NCI-H748 treated with DMSO at 0.1 percent for 48 hours (cell line): ENCODE measurements around the gene SLC9A9.
A peak's percentile ranks its signal among the peaks of the same experiment; 100 is the strongest.
"Not testable (repeated sequence)": the region's sequence is repeated elsewhere in the genome, so short reads cannot be mapped to it uniquely, and the experiment has no call there.

Source experiments
- DNase-seq: peaks from one replicate; lab custom pipeline; 2025; lab: John Stamatoyannopoulos, UW

SLC9A9 gene

DNA sequence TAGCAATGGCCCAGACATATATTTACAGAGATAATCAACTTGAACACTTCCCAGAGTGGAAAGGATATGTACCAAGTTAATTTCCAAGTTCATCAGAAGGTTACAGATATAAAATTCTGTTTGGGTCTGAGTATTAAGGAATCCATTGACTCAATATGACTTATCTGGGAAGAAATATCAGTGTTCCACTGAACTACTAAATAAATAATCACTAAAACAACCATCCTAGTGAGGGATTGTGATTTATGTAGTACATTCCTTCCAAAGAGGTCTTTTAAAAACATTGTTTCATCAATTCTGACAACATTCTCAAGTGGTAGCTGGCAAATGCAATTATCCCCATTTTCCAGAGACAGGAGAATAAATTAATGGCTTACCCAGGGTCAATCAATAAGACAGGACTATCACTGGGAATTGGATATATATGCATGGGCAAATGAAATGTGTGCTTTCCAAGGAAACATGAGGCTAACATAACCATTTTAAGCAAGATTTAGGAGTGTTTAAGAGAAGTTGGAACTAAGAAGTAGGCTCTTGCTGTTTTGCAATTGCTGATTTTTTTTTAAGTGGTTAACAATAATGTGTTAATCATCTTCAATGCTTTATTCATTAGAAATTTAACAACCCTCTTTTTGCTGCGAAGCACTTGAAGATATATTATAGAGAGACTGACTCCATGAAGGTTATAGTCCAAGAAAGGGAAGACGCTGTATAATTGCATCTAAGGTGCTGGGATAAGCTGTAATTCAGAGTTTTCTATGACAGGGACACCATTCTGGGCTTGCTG, 37.9 kb downstream of the SLC9A9 start:
- DNase-seq: no peak

DNA sequence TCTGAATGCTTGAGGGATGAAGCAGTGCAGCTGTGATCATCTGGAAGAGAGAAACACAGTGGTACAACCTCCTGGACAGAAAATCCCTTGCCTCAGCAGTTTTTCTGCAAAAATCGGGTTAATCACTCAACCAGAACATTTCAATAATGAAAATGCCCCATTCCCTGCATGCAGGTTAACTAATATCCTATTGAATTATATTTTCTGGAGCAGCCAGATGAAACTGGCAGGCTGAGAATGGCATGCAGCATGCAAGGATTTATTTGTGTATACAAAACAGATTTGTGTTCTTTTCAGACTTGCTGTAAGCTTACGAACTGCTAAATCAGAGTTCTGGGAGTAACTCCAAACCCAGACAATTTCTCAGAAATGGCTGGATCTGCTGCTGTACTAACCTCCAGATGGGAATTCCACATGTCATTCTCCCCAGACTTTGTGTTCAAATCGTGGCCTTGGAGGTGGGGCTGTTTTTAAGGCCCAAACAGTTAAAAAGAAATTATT, 39.1 kb downstream of the SLC9A9 start:
- no peak for DNase-seq

DNA sequence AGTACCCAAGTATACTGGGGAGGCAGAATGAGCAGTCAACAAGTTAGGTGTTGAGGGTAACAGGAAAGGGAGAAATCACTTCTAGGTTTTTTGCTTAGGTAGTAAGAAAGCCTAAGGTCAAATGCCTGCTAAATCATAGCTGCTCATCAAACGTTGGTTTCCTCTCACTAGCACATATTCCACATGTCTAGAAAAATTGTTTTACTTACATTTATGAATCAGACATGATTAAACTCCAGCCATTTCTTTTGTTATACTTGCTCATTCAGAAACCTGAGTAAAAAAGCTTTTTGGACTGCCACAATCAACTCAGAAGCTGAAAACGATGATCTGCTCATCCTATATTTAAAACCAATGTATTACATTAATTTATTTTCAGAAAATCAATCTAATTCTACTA, 40.2 kb downstream of the SLC9A9 start:
- DNase-seq: no peak

DNA sequence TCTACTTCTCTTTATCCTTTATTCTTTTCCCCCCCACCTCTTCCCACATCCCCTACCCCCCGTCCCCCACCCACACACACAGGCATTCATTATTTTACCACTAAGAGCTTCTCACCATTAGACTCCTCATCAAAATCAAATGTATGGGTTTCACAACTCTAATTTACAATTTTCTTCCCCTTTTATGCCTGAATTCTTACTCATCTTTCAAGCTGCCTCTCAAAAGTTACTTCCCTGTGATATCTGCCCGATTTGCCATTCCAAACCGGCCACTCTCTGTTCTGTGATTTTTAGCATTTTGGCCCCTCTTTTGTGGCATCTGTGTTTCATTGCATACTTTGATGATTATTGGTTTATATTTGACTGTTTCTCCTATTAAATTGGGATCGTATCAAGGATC, 42.2 kb downstream of the SLC9A9 start:
- no peak for DNase-seq

DNA sequence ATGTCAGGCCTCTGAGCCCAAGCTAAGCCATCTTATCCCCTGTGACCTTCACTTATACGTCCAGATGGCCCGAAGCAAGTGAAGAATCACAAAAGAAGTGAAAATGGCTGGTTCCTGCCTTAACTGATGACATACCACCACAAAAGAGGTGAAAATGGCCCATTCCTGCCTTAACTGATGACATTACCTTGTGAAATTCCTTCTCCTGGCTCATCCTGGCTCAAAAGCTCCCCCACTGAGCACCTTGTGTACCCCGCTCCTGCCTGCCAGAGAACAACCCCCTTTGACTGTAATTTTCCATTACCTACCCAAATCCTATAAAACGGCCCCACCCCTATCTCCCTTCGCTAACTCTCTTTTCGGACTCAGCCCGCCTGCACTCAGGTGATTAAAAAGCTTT, 42.8 kb downstream of the SLC9A9 start:
- not testable (repeated sequence) for DNase-seq

DNA sequence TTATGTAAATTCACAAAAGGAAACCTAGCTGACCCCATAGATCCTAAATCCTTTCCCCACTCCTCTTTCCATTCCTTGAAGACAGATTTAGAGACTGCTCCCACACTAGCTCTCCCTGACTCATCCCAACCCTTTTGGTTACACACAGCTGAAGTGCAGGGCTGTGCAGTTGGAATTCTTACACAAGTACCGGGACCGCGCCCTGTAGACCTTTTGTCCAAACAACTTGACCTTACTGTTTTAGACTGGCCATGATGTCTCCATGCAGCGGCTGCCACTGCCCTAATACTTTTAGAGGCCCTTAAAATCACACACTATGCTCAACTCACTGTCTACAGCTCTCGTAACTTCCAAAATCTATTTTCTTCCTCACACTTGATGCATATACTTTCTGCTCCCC, 47.2 kb downstream of the SLC9A9 start:
- not testable (repeated sequence) for DNase-seq

DNA sequence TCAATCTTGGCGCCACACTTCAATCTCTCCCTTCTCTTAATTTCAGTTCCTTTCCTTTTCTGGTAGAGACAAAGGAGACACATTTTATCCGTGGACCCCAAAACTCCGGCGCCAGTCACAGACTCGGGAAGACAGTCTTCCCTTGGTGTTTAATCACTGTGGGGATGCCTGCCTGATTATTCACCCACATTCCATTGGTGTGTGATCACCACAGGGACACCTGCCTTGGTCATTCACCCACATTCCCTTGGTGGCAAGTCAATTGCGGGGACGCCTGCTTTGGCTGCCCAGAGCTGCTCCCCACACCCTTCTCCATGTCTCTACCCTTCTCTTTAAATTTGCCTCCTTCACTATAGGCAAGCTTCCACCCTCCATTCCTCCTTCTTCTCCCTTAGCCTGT, 50.1 kb downstream of the SLC9A9 start:
- DNase-seq: not testable (repeated sequence)

DNA sequence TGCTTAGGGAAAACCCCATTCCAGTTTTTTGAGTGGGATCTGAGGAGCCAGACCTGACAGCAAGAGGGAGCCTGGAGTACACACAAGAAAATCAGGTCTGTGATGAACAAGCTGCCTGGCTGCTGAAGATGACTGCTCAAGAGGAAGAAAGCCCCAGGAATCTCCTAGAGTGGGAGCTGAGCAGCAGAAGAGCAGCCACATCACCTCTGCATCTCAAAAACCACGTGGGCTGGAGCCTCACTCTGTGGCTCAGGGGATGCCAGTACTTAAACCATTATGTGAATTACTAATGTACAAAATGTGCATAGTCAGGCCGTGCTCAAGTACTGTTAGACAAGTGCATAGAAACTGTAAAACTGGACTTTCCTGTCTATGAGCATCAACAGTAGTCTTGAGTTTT, 52.4 kb downstream of the SLC9A9 start:
- no peak for DNase-seq

DNA sequence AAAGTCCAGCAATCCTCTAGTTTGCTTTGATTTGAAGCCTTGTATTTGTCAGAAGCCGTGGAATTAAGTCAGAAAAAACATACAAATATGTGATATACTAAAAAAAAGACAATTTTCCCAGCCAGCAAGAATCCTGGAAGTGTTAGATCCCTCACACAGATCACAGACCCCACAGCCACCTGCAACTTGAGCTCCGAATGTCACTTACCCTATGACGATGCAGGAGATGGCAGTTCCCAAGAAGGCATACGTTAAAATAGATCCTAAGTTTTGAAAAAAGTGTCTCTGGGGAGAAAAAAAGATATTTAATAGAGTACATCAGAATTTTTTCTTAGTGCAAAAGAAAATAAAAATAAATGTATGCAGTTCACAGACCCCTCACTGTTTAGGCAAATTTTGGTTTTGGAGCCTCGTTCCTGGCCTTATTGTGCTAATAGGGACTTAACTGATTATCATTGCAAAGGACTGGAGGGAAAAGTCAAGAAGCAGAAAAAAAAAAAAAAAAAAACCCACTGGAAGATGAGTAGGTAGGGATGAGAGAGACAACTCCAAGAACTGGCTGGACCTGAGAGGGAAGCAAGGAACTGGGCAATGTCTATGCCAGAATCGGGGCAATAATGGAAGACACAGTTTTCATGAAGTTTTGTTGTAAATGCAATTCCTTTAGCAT, 53.3 kb downstream of the SLC9A9 start:
- no peak for DNase-seq

DNA sequence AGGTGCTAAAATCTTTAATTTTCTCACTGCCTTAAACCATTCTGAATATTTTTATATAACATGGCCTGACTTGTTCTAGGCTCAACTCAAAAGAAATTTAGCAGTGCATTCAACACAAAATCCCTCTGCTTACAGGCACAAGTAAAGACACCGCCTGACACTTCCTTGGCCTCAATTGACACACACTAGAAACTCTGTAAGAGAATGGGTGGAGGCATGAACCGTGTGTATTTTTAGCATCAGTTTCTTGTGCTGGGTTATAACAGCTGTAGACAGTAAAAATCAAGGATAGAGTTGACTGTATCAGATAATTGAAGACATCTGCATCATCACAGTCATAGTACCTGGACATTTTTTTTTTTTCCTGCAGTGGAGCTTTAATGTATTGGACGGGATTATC, 54.3 kb downstream of the SLC9A9 start:
- no peak for DNase-seq

DNA sequence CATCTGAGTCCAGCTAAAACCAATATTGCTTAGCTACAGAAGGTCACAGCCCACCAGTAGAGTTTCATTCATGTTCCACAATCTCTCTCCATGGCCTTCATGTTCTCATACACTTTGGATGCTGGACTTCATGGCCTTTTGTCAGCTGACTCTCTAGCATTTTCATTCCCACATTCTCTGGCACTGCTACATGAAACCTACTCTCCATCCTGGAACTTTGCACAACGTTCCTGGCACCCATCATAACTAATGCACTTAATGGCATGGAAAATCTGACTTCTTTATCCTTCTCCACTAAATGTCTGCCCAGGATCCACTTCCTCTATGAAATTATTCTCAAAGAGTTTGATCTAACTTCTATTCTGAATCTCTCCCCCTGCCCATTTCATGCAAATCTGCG, 56.9 kb downstream of the SLC9A9 start:
- DNase-seq: no peak

DNA sequence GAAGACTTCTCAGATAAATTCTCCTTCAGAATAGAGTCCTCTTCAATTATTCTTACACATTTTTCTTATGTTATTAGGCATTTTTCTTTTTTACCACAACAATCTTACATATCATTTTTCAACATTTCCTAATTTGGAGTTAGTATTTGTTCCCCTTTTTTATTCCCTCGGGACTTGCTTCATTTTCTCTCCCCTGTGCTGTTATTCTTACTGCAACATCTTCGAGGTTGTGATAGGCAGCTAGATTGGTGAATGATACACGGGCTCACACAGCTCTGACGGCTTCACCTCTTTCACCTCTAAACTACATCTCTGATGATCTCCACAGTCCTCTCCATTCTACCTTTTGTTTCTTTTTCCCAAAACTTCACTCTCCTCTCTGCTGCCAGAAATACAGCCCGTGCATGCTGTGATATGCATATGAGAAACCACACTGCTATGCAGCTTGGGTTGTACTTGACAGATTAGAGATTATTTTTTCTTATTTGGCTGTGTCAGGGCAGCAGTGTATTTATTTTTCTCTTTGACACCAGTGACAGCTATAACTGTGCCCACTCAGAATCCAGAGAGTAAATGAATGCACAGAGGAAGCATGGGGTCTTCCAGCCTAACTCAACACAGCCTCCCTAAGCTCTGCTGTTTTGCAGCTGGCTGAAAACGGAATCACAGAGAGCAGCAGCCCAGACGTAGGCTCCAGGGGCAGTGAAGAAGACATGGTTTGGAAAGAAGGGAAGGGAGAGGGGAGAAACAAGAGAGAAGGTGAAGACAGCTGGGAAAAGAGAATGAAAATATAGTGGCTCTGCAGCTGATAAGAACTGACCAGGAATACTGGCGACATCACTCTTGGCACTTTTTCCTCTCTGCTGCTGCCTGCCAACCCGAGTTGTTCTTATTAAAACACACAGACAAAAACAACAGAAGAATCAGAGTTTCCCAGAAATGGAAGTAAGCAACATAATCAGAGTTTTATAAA, 61.8 kb downstream of the SLC9A9 start:
- no peak for DNase-seq

DNA sequence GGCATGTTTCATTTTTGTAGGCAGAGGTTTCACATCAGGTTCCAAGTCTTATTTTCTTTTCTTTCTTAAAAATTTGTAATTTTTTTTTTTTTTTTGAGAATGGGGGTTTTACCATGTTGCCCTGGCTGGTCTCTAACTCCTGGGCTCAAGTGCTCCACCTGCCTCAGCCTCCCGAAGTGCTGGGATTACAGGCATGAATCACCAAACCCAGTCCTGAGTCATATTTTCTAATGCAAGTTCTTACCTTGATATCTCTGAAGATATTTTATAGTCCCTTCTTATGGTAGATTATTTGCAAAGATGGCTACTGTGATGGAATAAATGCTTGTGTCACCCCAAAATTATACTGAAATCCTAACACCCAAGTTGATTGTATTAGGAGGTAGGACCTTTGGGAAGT, 63.8 kb downstream of the SLC9A9 start:
- no peak for DNase-seq

DNA sequence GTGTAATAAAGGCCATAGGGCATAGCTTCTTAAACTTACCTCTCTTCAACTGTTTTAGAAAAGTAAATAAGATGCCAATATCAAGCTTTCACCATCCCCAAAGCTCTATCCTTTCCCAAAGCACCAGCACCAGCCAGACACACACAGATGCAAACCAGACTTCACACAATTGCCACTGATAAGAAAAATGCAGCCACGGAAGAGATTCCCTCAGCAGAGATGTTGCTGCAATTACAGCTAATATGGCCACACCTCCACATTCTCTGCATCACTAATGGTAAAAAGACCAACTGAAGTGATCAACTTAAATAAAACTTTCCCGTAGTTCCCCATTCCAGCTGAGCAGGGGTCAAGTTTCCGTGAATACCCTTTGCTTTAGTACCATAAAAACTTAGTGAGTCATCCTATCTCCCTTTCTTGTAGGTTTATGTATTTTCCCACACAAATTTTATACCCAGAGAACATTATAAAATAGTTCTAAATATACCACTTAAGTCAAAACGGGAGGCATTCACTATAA, 64.4 kb downstream of the SLC9A9 start:
- no peak for DNase-seq

DNA sequence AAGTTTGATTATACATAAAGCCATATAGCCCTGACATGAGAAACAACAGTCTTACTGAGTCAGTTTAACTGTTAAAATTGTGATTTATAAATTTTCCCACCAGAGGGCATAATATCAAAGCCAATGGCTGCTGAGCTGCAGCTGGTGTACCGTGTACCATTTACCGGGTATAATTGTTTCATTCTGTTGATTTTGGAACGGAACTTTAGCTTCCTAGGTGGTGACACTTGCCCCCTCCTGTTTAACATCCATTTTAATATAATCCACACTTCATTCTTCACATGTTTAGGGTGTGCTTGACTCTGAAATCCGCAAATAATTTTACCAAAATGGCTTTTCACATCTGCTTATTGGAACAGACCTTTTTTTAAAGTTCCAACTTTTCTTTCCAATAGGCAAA, 72.8 kb downstream of the SLC9A9 start:
- peak; percentile 35 for DNase-seq

DNA sequence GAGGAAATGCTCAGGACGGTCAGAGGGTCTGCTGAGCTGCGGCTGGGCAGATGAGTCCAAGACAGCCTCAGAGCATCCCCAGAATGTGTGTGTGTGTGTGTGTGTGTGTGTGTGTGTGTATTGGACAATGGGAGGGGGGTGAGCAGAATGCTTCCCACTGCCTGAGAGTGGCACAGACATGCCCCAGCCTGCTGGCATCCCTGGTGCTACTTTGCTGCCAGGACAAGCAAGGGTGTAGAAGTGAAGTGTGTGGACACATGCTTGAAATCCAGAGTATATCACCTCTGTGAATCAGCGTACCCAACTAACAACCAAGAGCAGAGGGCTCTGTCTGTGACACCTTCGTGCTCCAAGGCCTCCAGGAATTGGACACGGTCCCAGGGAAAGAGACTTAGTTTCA, 76.3 kb downstream of the SLC9A9 start:
- no peak for DNase-seq

DNA sequence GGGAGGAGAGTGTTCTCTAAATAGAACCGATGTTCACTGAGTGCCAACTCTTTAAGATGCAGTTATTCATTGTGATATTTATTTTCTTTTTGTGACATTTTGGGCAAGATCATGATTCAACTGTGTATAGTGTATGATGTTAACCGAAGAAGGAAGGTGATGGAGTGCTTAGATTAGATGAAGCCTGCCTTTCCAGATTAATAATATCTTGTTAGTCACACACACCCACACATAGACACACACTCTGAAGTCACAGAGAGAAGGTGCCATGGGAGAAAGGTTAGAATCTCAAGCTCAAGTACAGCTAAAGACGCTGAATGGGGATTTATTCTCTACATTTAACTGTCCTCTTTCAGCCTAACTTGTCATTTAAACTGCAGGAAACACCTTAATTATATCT, 77.0 kb downstream of the SLC9A9 start:
- no peak for DNase-seq

DNA sequence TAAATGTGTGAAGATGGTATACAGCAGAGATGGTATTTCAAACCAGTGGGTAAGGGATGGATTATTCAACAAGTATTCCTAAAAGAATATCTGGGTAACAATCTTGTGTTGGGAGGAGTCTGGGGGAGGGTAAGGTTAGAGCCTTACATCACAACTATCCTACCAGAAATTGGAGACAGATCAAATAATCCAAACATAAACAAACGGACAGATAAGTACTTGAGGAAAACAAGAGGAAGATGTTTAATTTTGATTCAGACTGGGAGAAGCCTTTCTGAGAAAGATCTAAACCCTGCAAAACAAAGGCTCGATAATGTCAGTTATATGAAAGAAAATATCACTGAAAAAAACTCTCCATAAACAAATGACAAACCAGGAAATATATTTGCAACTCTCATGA, 77.9 kb downstream of the SLC9A9 start:
- DNase-seq: no peak

DNA sequence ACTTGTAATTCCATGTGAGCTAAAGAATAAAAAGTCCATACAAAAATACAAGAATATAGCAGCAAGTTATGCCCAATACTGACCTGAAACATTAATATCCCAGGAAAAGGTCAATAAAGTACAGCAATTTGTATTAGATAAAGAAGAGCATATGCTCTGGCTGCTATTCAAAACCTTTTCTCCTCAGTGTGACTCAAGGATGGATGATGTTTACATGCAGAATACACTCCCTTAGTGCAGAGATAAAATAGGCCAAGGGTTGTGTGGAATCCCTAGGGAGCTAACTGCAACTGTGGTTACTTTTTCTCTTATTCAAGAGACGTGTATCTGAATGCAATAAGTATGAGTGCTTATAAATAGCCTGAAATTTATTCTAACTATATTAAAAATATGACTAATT, 78.7 kb downstream of the SLC9A9 start:
- no peak for DNase-seq

DNA sequence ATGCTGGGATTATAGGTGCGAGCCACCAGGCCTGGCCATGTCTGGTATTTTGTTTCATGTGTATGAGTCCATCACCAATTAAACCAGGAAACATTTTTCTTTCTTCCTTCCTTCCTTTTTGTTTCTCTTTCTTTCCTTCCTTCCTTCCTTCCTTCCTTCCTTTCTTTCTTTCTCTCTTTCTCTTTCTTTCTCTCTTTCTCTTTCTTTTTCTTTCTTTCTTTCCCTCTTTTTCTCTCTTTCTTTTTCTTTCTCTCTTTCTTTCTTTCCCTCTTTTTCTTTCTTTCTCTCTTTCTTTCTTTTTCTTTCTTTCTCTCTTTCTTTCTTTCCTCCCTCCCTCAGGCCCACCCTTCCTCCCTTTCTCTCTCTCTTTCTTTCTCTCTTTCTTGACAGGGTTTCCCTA, 83.4 kb downstream of the SLC9A9 start:
- DNase-seq: no peak

DNA sequence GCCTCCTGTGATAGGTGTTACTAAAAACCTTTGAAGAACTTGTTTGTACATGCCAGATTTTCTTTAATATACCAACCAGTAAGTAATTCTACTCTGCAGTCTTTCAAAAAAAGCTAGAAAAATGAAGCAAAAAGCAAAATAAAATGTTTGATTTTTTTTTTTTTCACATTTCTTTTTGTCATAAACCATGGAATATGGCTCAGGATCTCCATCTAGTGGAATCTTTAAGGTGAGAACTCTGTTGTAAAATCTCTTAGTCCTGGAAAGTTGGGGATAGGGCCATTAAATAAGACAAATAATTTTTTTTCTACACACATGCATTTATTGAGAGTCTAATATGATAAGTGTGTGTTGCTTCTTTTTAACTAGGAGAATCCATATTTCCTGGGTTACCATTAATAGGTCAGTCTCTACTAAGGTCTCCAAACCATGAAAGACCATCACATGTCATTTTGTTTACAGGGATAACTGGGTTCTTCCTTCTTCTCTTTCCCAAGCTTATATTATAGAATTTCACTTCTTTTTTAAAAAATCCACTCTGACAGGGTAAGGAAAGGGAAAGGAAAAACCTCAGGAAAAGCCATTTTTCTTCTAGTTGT, 84.6 kb downstream of the SLC9A9 start:
- DNase-seq: no peak

DNA sequence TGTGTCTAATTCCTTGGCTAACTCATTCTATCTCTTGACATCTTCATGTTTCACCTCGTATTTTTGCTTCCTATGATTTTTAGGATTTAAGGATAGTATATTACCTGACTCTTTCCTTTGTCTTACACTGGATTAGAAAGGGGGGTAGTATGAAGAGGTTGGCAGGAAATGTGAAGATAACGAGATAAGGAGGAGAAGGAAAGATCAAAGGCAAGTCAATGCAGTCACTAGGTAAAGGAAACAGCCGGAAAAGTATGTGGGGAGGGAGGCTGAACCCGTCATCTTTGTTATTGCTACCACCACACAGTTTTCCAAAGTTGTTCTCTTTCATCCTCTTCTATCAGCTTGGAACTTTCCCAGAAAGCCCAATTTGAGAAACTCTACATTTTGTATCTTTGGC, 90.6 kb downstream of the SLC9A9 start:
- DNase-seq: no peak
